22Rv1 (cell line): ENCODE results near the gene C11orf21.

Experiments
- ZFX ChIP-seq: fragments of 450-650 bp; IDR thresholded peaks from 2 replicates; pipeline ENCODE4 v1.6.1; 2017; ENCODE audit warnings: antibody characterized with exemption, borderline replicate concordance
- TF ChIP-seq, protein P1 (sequence below): fragments of 450-650 bp; IDR thresholded peaks from 2 replicates; pipeline ENCODE4 v1.5.1; 2017; ENCODE audit warnings: mild to moderate bottlenecking

DNA sequence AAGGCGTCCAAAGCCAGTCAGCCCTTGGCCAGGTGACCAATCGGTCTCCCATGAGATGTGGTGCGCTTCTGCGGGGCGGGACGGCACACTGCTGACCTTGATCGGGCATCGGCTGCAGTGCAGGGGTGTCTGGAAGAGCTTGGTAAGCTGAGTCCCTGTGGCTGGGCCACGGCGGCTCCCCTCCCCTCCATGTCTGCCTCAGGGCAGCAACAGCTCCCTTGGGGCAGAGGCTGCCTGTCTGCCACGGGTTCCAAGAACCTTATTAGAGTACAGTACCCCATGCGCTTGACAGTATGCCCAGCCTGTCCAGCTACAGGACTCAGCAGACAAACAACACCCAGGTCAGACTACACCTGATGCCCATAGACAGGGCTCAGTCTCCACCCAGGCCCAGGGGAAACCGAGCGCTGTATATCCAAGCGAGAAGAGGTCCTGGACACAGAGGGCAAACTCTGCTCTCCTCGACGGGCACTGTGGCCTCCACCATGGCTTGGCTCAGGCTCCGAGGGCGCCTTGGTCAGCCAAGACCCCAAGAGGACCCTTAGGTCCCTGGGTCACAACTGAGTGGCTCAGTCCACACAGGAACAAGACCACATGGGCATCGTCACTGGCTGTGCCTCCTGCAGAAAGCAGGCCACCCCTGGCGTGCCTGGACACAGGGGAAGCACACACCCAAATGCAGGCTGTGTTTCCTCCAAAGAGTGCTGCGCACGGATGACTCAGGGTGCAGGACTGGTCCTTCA lies 19.0 kb upstream of the C11orf21 start:
- TF ChIP-seq, protein P1, sequence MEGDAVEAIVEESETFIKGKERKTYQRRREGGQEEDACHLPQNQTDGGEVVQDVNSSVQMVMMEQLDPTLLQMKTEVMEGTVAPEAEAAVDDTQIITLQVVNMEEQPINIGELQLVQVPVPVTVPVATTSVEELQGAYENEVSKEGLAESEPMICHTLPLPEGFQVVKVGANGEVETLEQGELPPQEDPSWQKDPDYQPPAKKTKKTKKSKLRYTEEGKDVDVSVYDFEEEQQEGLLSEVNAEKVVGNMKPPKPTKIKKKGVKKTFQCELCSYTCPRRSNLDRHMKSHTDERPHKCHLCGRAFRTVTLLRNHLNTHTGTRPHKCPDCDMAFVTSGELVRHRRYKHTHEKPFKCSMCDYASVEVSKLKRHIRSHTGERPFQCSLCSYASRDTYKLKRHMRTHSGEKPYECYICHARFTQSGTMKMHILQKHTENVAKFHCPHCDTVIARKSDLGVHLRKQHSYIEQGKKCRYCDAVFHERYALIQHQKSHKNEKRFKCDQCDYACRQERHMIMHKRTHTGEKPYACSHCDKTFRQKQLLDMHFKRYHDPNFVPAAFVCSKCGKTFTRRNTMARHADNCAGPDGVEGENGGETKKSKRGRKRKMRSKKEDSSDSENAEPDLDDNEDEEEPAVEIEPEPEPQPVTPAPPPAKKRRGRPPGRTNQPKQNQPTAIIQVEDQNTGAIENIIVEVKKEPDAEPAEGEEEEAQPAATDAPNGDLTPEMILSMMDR: no peak
- TF ChIP-seq ZFX: no peak
